Retinal pigment epithelial cell (primary cell): ENCODE results near the gene UBL4A.

Source experiments
- DNase-seq: peaks from one replicate; pipeline ENCODE4 v3.0.0-alpha.2; 2010; ENCODE audit warnings: low read depth
- H3K4me3 ChIP-seq: 2 replicates; pipeline ENCODE4 v1.5.1; 2011; ENCODE audit warnings: mild to moderate bottlenecking, low read length, control low read depth, moderate library complexity
- CTCF ChIP-seq: conservative IDR thresholded peaks from 2 replicates; pipeline ENCODE4 v1.5.1; 2011; ENCODE audit warnings: low read depth, low read length, control low read depth, inconsistent platforms

UBL4A gene

DNA sequence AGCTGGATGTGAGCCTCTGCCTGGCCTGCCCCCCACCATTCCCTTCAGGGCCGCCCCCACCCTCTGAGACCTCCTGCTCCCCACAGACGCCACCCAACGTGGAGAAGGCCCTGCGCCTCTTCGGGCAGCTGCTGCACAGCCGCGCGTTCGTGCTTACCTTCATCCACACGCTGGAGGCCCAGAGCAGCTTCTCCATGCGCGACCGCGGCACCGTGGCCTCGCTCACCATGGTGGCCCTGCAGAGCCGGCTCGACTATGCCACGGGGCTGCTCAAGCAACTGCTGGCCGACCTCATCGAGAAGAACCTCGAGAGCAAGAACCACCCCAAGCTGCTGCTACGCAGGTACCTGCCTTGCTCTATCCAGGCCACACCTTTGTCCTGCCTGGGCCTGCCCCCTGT lies 18.2 kb downstream of the UBL4A start:
- H3K4me3 ChIP-seq, result no peak overlapping the region
- DNase-seq, result no peak
- no peak for TF ChIP-seq CTCF

DNA sequence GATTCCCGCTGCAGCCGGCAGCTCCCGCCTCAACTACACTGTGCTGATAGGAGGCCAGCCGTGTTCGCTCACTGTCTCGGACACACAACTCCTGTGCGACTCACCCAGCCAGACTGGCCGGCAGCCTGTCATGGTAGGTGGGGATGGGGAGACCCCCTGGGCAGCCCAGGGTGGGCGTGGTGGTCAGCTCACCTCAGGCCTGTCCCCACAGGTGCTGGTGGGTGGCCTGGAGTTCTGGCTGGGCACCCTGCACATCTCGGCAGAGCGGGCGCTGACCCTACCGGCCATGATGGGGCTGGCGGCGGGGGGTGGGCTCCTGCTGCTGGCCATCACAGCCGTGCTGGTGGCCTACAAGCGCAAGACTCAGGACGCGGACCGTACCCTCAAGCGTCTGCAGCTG lies 18.9 kb downstream of the UBL4A start:
- no peak for DNase-seq
- H3K4me3 ChIP-seq, result no peak overlapping the region
- TF ChIP-seq CTCF, result no peak

DNA sequence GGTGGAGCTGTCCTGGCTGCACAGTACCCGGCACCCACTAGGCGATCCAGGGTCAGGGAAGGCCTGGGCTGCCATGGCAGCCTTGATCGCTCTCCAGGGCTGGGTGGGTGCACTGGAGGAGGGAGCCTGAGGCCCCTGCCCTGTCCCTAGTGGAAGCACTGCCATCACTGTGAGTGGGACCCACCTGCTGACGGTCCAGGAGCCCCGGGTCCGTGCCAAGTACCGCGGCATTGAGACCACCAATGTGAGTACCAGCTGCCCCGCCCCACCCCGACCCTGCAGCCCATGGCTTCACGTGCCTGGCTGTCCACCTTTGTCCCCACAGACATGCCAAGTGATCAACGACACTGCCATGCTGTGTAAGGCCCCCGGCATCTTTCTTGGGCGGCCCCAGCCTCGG lies 19.5 kb downstream of the UBL4A start:
- H3K4me3 ChIP-seq, result no peak overlapping the region
- no peak for DNase-seq
- TF ChIP-seq CTCF, result no peak

DNA sequence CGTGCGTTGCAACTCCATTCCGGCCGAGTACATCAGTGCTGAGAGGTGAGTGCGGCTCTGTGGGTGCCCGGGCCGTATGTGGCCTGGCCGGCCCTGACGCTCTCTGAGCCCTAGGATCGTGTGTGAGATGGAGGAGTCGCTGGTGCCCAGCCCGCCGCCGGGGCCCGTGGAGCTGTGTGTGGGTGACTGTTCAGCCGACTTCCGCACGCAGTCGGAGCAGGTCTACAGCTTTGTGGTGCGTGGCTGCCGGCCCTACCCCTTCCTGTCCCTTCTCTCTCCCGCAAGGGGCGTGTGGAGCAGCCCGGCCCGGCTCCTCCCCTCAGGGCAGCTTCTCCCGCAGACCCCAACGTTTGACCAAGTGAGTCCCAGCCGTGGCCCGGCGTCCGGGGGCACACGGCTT lies 20.4 kb downstream of the UBL4A start:
- DNase-seq, result no peak
- no peak overlapping the region for H3K4me3 ChIP-seq
- no peak for TF ChIP-seq CTCF

DNA sequence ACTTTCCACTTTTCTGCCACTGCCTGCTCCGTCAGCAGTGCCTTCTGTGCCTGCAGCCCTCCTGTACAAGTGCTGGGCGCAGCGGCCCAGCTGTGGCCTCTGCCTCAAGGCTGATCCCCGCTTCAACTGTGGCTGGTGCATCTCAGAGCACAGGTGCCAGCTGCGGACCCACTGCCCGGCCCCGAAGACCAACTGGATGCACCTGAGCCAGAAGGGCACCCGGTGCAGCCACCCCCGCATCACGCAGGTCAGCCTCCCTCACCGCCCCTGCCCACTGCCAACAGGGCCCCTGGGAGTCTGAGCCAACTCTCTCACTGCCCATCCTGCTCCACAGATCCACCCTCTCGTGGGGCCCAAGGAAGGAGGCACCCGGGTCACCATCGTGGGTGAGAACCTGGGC lies 20.8 kb downstream of the UBL4A start:
- no peak for DNase-seq
- TF ChIP-seq CTCF, result no peak
- no peak overlapping the region for H3K4me3 ChIP-seq

GRCh38 chrX:154464806-154465365 lies 21.5 kb downstream of the UBL4A start:
- H3K4me3 ChIP-seq, result no peak overlapping the region
- TF ChIP-seq CTCF, result no peak
- DNase-seq, result no peak

- H3K4me3 ChIP-seq, result no peak overlapping the region
- DNase-seq, result no peak
- TF ChIP-seq CTCF, result no peak
These were observed 22.7 kb downstream of the UBL4A start for GRCh38 chrX:154463611-154464220.
